ENCODE results near the gene KIAA1210. TPM values are rescaled to one million over a fixed set of nuclear protein-coding genes. Genes with fewer than 3 reads are reported as not detected.

Gene KIAA1210
- total RNA-seq, 1 donor from 2014 or later: not detected

DNA sequence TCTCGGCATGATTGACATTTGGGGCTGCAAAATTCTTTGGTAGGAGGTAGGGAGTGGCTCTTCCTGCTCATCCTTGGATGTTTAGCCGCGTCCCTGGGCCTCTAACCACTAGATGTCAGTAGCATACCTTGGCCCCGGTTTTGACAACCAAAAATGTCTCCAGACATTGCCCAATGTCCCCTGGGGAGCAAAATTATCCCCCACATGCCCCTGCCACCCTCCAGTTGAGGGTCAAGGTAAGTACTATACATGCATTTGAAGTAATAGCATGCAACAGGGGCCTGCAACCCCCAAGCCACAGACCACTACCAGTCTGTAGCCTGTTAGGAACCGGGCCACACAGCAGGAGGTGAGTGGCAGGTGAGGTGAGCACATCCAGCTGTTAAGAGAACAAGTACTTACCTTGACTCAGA lies 17.6 kb upstream of the KIAA1210 start:
- Mint-ChIP-seq H3K4me1 (ENCODE audit: unreplicated experiment) (no peaks in the 10 kb centered on the region), H3K27me3 (ENCODE audit: unreplicated experiment) (no peaks in the 10 kb centered on the region), H3K36me3 (ENCODE audit: unreplicated experiment) (no peaks in the 10 kb centered on the region), H3K4me3 (ENCODE audit: unreplicated experiment) (no peak overlapping the region), H3K9me3 (ENCODE audit: unreplicated experiment) (peaks cover 9% of the 10 kb centered on the region), H3K27ac (ENCODE audit: unreplicated experiment) (no peak overlapping the region)
- no peak for DNase-seq (ENCODE audit: extremely low spot score, unreplicated experiment)
- TF ChIP-seq CTCF (IDR thresholded peaks at IDR 0.05): peak; percentile 39

DNA sequence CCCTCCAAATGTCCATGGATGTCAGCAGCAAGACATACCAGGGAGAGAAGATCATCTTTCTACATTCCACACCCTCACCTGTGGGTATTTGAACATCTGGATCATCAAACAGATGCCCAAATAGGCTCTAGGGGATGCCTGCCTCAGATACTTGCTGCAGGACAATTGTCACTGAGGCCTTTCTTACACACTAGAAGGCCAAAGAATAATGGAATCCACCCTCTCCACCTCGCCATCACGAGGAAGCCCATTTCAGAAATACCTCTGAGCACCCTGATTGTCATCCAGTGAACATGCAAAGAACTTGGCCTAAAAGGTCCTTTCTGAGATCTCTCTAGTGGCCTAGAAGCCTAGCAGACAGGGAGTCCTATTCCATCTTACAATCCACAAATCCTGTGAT lies 6.9 kb upstream of the KIAA1210 start:
- no peak overlapping the region for H3K27ac Mint-ChIP-seq (ENCODE audit: unreplicated experiment)
- no peak for TF ChIP-seq CTCF (IDR thresholded peaks at IDR 0.05)
- DNase-seq (ENCODE audit: extremely low spot score, unreplicated experiment): no peak
- no peaks in the 10 kb centered on the region for H3K36me3 Mint-ChIP-seq (ENCODE audit: unreplicated experiment)
- H3K27me3 Mint-ChIP-seq (ENCODE audit: unreplicated experiment): peaks cover 6% of the 10 kb centered on the region
- H3K4me3 Mint-ChIP-seq (ENCODE audit: unreplicated experiment): no peak overlapping the region
- H3K4me1 Mint-ChIP-seq (ENCODE audit: unreplicated experiment): no peaks in the 10 kb centered on the region
- peaks cover 8% of the 10 kb centered on the region for H3K9me3 Mint-ChIP-seq (ENCODE audit: unreplicated experiment)

DNA sequence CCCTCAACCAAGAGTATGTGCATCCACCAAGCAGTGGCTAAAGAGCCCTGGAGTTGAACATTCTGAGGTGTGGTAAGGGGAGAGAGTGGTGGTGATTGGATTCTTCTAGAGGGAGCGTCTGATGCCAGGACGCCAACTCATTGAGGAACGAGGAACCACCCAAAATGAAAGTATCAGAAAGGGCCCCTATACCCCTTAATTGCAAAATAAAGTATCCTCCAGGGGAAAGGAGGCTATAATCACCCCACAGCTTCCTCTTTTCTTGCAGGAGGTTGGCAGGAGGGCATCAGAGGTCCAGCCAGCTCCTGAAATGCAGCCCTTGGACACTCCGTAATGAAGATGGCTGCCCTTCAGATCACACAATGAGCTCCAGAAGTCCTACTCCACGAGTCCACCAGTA lies 5.3 kb upstream of the KIAA1210 start:
- no peaks in the 10 kb centered on the region for H3K36me3 Mint-ChIP-seq (ENCODE audit: unreplicated experiment)

GRCh38 chrX:119132316-119132715 lies 4.7 kb upstream of the KIAA1210 start:
- H3K4me1 Mint-ChIP-seq (ENCODE audit: unreplicated experiment): no peaks in the 10 kb centered on the region
- H3K27ac Mint-ChIP-seq (ENCODE audit: unreplicated experiment): no peak overlapping the region
- H3K36me3 Mint-ChIP-seq (ENCODE audit: unreplicated experiment): no peaks in the 10 kb centered on the region
- TF ChIP-seq CTCF (IDR thresholded peaks at IDR 0.05): no peak
- no peak for DNase-seq (ENCODE audit: extremely low spot score, unreplicated experiment)
- peaks cover 8% of the 10 kb centered on the region for H3K27me3 Mint-ChIP-seq (ENCODE audit: unreplicated experiment)
- H3K4me3 Mint-ChIP-seq (ENCODE audit: unreplicated experiment): no peak overlapping the region
- H3K9me3 Mint-ChIP-seq (ENCODE audit: unreplicated experiment): peaks cover 3% of the 10 kb centered on the region

More for the DNA sequence above, 5.3 kb upstream of the KIAA1210 start:
- peaks cover 8% of the 10 kb centered on the region for H3K9me3 Mint-ChIP-seq (ENCODE audit: unreplicated experiment)
- H3K4me3 Mint-ChIP-seq (ENCODE audit: unreplicated experiment): no peak overlapping the region
- H3K4me1 Mint-ChIP-seq (ENCODE audit: unreplicated experiment): no peaks in the 10 kb centered on the region
- no peak for DNase-seq (ENCODE audit: extremely low spot score, unreplicated experiment)
- no peak overlapping the region for H3K27ac Mint-ChIP-seq (ENCODE audit: unreplicated experiment)
- H3K27me3 Mint-ChIP-seq (ENCODE audit: unreplicated experiment): peaks cover 6% of the 10 kb centered on the region
- TF ChIP-seq CTCF (IDR thresholded peaks at IDR 0.05): no peak

GRCh38 chrX:119130911-119131310 lies 3.3 kb upstream of the KIAA1210 start:
- H3K4me1 Mint-ChIP-seq (ENCODE audit: unreplicated experiment): no peaks in the 10 kb centered on the region
- no peak overlapping the region for H3K27ac Mint-ChIP-seq (ENCODE audit: unreplicated experiment)
- no peak for TF ChIP-seq CTCF (IDR thresholded peaks at IDR 0.05)
- no peak overlapping the region for H3K4me3 Mint-ChIP-seq (ENCODE audit: unreplicated experiment)
- H3K27me3 Mint-ChIP-seq (ENCODE audit: unreplicated experiment): peaks cover 8% of the 10 kb centered on the region
- H3K36me3 Mint-ChIP-seq (ENCODE audit: unreplicated experiment): no peaks in the 10 kb centered on the region
- no peak for DNase-seq (ENCODE audit: extremely low spot score, unreplicated experiment)
- peaks cover 3% of the 10 kb centered on the region for H3K9me3 Mint-ChIP-seq (ENCODE audit: unreplicated experiment)
